Activated naive CD4-positive, alpha-beta T cell treated with anti-CD3 and anti-CD28 coated beads, Interleukin-2, amount 10 ng/mL, durations not matched to agents 5 hours and 36 hours (primary cell): Measurements from ENCODE around the gene SOX12. TPM values are rescaled to one million over a fixed set of nuclear protein-coding genes. Genes with fewer than 3 reads are reported as not detected.

Experiments used
- total RNA-seq, 2 experiments: library from RNA; stranded (reverse); gene quantifications; one replicate each; pipeline ENCODE4 v1.2.3, GENCODE V29; 2021

Gene SOX12
- total RNA-seq: 1 to 10 TPM; 6.6 to 6.7 TPM

GRCh38 chr20:325045-325888, at the start of gene SOX12:
Gene SOX12, plus strand, starts transcription at chr20:325552. Its CDS starts 373 bp downstream, at chr20:325925.

GRCh38 chr20:290084-290831, 35.1 kb upstream of the SOX12 start, which contains the start of gene C20orf96:
Gene C20orf96, minus strand, starts transcription at chr20:290750. Its CDS starts 140 bp downstream, at chr20:290610.

GRCh38 chr20:297098-297924, 28.0 kb upstream of the SOX12 start, which contains the start of gene ZCCHC3:
Gene ZCCHC3, plus strand, starts transcription at chr20:297570. Its CDS starts 17 bp downstream, at chr20:297587.

GRCh38 chr20:346640-347316, 21.4 kb downstream of the SOX12 start, which contains the start of gene NRSN2:
Gene NRSN2, plus strand, starts transcription at chr20:347111. Its CDS starts 2,533 bp downstream, at chr20:349644.

Other genes with a start within 250 kb of the SOX12 start
- not detected for gene DEFB125, start 237.9 kb upstream of the SOX12 start, total RNA-seq
- not detected for gene DEFB126, start 183.0 kb upstream of the SOX12 start, total RNA-seq
- not detected for gene DEFB127, start 168.1 kb upstream of the SOX12 start, total RNA-seq
- not detected for gene DEFB128, start 135.8 kb upstream of the SOX12 start, total RNA-seq
- gene DEFB129, start 98.3 kb upstream of the SOX12 start, total RNA-seq: not detected
- not detected for gene DEFB132, start 67.8 kb upstream of the SOX12 start, total RNA-seq
- gene C20orf96, start 34.8 kb upstream of the SOX12 start, total RNA-seq: 1 to 10 TPM; 5.9 to 6.0 TPM
- gene ZCCHC3, start 28.0 kb upstream of the SOX12 start, total RNA-seq: 10 to 100 TPM; 24.7 to 25.8 TPM
- gene NRSN2, start 21.6 kb downstream of the SOX12 start, total RNA-seq: 1 to 10 TPM in 1 of 2 experiments, under 1 TPM in 1; 0.93 to 1.0 TPM
- gene TRIB3, start 55.2 kb downstream of the SOX12 start, total RNA-seq: 10 to 100 TPM; 30.9 to 31.9 TPM
- 100 to 1,000 TPM; 135 to 139 TPM for gene RBCK1, start 82.7 kb downstream of the SOX12 start, total RNA-seq
- 10 to 100 TPM; 34.9 to 35.9 TPM for gene TBC1D20, start 137.0 kb downstream of the SOX12 start, total RNA-seq
- 100 to 1,000 TPM; 105 to 108 TPM for gene CSNK2A1, start 218.2 kb downstream of the SOX12 start, total RNA-seq